Endothelial cell (in vitro differentiated cells): ENCODE results near the gene OPN5. TPM values are rescaled to one million over a fixed set of nuclear protein-coding genes. Genes with fewer than 3 reads are reported as not detected.

ENCODE experiments used
- DNase-seq: peaks from one replicate; pipeline ENCODE4 v3.0.0; 2021; ENCODE audit warnings: low spot score
- H3K27ac Mint-ChIP-seq: one replicate; pipeline ENCODE4 v1.8.0; 2021; ENCODE audit warnings: mixed read lengths, inconsistent platforms; ENCODE audit not compliant: unreplicated experiment
- H3K27me3 Mint-ChIP-seq: one replicate; pipeline ENCODE4 v1.8.0; 2021; ENCODE audit warnings: mild to moderate bottlenecking, moderate library complexity, mixed read lengths, inconsistent platforms; ENCODE audit not compliant: unreplicated experiment
- H3K36me3 Mint-ChIP-seq: one replicate; pipeline ENCODE4 v1.8.0; 2021; ENCODE audit warnings: mild to moderate bottlenecking, low read depth, mixed read lengths, inconsistent platforms; ENCODE audit not compliant: unreplicated experiment
- H3K4me1 Mint-ChIP-seq: one replicate; pipeline ENCODE4 v1.8.0; 2021; ENCODE audit warnings: mild to moderate bottlenecking, mixed read lengths, inconsistent platforms; ENCODE audit not compliant: unreplicated experiment
- H3K4me3 Mint-ChIP-seq: one replicate; pipeline ENCODE4 v1.8.0; 2021; ENCODE audit warnings: mild to moderate bottlenecking, mixed read lengths, inconsistent platforms; ENCODE audit not compliant: unreplicated experiment
- H3K9me3 Mint-ChIP-seq: one replicate; pipeline ENCODE4 v1.8.0; 2021; ENCODE audit warnings: mixed read lengths, inconsistent platforms; ENCODE audit not compliant: unreplicated experiment
- total RNA-seq: library from RNA; stranded (reverse); fragmentation: NEBNext Ultra II Directional; extraction: Animal tissue kit (Norgen Biotek cat#: 25700); gene quantifications from one replicate; pipeline ENCODE4 v1.2.1, GENCODE V29; 2021; ENCODE audit not compliant: unreplicated experiment
- TF ChIP-seq, protein P1 (sequence below): fragments of 200-600 bp; sonication (generic); IDR thresholded peaks from one replicate; pipeline ENCODE4 v1.5.0; 2021; ENCODE audit warnings: antibody characterized with exemption; ENCODE audit not compliant: unreplicated experiment

The OPN5 gene
- total RNA-seq, 1 donor from 2014 or later, result 12.1 TPM

GRCh38 chr6:47834196-47834595 lies 52.4 kb downstream of the OPN5 start:
- no peaks in the 10 kb centered on the region for H3K36me3 Mint-ChIP-seq
- TF ChIP-seq, protein P1, sequence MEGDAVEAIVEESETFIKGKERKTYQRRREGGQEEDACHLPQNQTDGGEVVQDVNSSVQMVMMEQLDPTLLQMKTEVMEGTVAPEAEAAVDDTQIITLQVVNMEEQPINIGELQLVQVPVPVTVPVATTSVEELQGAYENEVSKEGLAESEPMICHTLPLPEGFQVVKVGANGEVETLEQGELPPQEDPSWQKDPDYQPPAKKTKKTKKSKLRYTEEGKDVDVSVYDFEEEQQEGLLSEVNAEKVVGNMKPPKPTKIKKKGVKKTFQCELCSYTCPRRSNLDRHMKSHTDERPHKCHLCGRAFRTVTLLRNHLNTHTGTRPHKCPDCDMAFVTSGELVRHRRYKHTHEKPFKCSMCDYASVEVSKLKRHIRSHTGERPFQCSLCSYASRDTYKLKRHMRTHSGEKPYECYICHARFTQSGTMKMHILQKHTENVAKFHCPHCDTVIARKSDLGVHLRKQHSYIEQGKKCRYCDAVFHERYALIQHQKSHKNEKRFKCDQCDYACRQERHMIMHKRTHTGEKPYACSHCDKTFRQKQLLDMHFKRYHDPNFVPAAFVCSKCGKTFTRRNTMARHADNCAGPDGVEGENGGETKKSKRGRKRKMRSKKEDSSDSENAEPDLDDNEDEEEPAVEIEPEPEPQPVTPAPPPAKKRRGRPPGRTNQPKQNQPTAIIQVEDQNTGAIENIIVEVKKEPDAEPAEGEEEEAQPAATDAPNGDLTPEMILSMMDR, result no peak
- H3K4me1 Mint-ChIP-seq, result no peaks in the 10 kb centered on the region
- no peak overlapping the region for H3K27ac Mint-ChIP-seq
- H3K27me3 Mint-ChIP-seq, result peaks cover 2% of the 10 kb centered on the region
- DNase-seq, result no peak
- H3K9me3 Mint-ChIP-seq, result no peaks in the 10 kb centered on the region
- no peak overlapping the region for H3K4me3 Mint-ChIP-seq

DNA sequence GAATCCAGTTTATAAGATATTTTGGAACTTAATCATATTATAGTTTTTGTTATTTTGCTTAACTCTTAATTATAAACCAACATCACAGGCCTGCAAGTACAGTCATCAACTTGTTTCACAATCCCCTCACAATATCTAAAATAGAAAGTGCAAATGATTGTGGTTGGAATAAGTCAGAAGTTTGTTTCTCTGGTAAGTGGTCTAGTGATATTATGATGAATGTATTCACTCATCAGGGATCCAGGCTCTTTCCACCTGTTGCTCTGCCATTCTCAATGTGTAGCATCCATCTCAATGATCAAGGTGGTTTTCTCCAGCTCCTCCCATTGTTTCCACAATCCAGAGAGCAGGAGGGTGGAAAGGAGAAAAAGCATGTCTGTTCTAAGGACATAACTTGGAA lies 54.2 kb downstream of the OPN5 start:
- no peak for DNase-seq
- H3K4me3 Mint-ChIP-seq, result no peak overlapping the region
- no peak overlapping the region for H3K27ac Mint-ChIP-seq
- peaks cover 2% of the 10 kb centered on the region for H3K27me3 Mint-ChIP-seq
- H3K36me3 Mint-ChIP-seq, result no peaks in the 10 kb centered on the region
- no peaks in the 10 kb centered on the region for H3K4me1 Mint-ChIP-seq
- H3K9me3 Mint-ChIP-seq, result no peaks in the 10 kb centered on the region
- TF ChIP-seq, protein P1, result no peak

- Mint-ChIP-seq H3K4me1 (no peaks in the 10 kb centered on the region), H3K36me3 (no peaks in the 10 kb centered on the region), H3K27me3 (peaks cover 2% of the 10 kb centered on the region), H3K4me3 (no peak overlapping the region), H3K27ac (no peak overlapping the region), H3K9me3 (no peaks in the 10 kb centered on the region)
- TF ChIP-seq, protein P1, result no peak
- DNase-seq, result no peak
Observed at GRCh38 chr6:47836639-47837038, 54.8 kb downstream of the OPN5 start.

GRCh38 chr6:47839645-47840044 lies 57.8 kb downstream of the OPN5 start:
- TF ChIP-seq, protein P1, result no peak
- Mint-ChIP-seq H3K4me3 (no peak overlapping the region), H3K9me3 (no peaks in the 10 kb centered on the region), H3K36me3 (no peaks in the 10 kb centered on the region), H3K27ac (no peak overlapping the region), H3K27me3 (peaks cover 2% of the 10 kb centered on the region), H3K4me1 (no peaks in the 10 kb centered on the region)
- DNase-seq, result no peak

DNA sequence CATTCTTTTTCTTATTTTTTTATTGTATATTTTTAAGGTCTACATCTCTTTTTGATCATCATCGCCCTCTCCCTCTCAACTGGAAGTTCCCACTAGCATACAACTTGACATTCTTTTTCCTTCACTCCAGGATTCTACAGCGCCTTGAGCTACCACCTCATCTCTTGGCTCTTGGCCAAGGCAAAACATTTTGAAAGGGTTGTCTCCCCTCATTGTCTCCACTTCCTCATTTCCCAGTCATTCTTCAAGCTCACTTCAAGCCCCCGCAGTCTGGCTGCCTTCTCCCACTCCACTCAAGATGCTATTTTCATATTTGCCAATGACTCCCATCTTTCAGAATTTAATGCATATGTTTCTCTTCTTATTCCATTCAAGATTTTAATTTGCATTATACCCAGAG lies 63.0 kb downstream of the OPN5 start:
- TF ChIP-seq, protein P1, result no peak
- Mint-ChIP-seq H3K9me3 (no peaks in the 10 kb centered on the region), H3K27ac (no peak overlapping the region), H3K4me3 (no peak overlapping the region), H3K4me1 (no peaks in the 10 kb centered on the region), H3K27me3 (no peaks in the 10 kb centered on the region), H3K36me3 (no peaks in the 10 kb centered on the region)
- DNase-seq, result no peak
